Stimulated activated CD8-positive, alpha-beta memory T cell treated with anti-CD3 and anti-CD28 coated beads, Interleukin-15, amount 100 ng/mL, for 4 hours (primary cell): ENCODE results near the gene CASZ1.

ENCODE experiments used
- DNase-seq, 2 donors: peaks; one replicate each; pipeline ENCODE4 v3.0.0-alpha.2; 2020; ENCODE audit warnings: low read depth in 2 of 2

The CASZ1 gene

GRCh38 chr1:10796029-10796944 is at the start of gene CASZ1:
TSS of gene CASZ1 (minus strand) at chr1:10796646. CDS start at chr1:10693889, 102,757 bp downstream.
- DNase-seq: no peak

- DNase-seq: no peak
These were observed 47.3 kb upstream of the CASZ1 start for GRCh38 chr1:10843697-10844096.

GRCh38 chr1:10841118-10841517 is 44.7 kb upstream of the CASZ1 start:
- DNase-seq: no peak

- no peak for DNase-seq
These were observed 42.8 kb upstream of the CASZ1 start for GRCh38 chr1:10839188-10839770.

GRCh38 chr1:10838541-10838940 is 42.1 kb upstream of the CASZ1 start:
- no peak for DNase-seq

- no peak for DNase-seq
These were observed 40.3 kb upstream of the CASZ1 start for GRCh38 chr1:10836726-10837125.

GRCh38 chr1:10835822-10836421 is 39.5 kb upstream of the CASZ1 start:
- DNase-seq: no peak

- no peak for DNase-seq
These were observed 39.0 kb upstream of the CASZ1 start for GRCh38 chr1:10835421-10835820.

- no peak for DNase-seq
These were observed 38.4 kb upstream of the CASZ1 start for GRCh38 chr1:10834770-10835412.

- DNase-seq: no peak
These were observed 37.4 kb upstream of the CASZ1 start for GRCh38 chr1:10833630-10834557.

- DNase-seq: no peak
These were observed 36.3 kb upstream of the CASZ1 start for GRCh38 chr1:10832703-10833102.

GRCh38 chr1:10830961-10831668 is 34.7 kb upstream of the CASZ1 start:
- no peak for DNase-seq

- no peak for DNase-seq
These were observed 33.6 kb upstream of the CASZ1 start for GRCh38 chr1:10829965-10830515.

- no peak for DNase-seq
These were observed 32.8 kb upstream of the CASZ1 start for GRCh38 chr1:10829067-10829818.

- DNase-seq: no peak
These were observed 31.2 kb upstream of the CASZ1 start for GRCh38 chr1:10827377-10828333.

GRCh38 chr1:10825592-10825991 is 29.1 kb upstream of the CASZ1 start:
- DNase-seq: no peak

- no peak for DNase-seq
These were observed 28.5 kb upstream of the CASZ1 start for GRCh38 chr1:10824821-10825540.

- DNase-seq: no peak
These were observed 26.6 kb upstream of the CASZ1 start for GRCh38 chr1:10823000-10823401.
